Stimulated activated CD8-positive, alpha-beta memory T cell treated with anti-CD3 and anti-CD28 coated beads, Interleukin-15, amount 100 ng/mL, for 1 hour (primary cell): ENCODE data around the gene CLCC1.
A peak's percentile ranks its signal among the peaks of the same experiment; 100 is the strongest.
"Not testable (repeated sequence)": the region's sequence is repeated elsewhere in the genome, so short reads cannot be mapped to it uniquely, and the experiment has no call there.

Source experiments
- DNase-seq: peaks from one replicate; pipeline ENCODE4 v3.0.0-alpha.2; 2020; ENCODE audit warnings: low read depth

CLCC1 gene, protein sequence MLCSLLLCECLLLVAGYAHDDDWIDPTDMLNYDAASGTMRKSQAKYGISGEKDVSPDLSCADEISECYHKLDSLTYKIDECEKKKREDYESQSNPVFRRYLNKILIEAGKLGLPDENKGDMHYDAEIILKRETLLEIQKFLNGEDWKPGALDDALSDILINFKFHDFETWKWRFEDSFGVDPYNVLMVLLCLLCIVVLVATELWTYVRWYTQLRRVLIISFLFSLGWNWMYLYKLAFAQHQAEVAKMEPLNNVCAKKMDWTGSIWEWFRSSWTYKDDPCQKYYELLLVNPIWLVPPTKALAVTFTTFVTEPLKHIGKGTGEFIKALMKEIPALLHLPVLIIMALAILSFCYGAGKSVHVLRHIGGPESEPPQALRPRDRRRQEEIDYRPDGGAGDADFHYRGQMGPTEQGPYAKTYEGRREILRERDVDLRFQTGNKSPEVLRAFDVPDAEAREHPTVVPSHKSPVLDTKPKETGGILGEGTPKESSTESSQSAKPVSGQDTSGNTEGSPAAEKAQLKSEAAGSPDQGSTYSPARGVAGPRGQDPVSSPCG

DNA sequence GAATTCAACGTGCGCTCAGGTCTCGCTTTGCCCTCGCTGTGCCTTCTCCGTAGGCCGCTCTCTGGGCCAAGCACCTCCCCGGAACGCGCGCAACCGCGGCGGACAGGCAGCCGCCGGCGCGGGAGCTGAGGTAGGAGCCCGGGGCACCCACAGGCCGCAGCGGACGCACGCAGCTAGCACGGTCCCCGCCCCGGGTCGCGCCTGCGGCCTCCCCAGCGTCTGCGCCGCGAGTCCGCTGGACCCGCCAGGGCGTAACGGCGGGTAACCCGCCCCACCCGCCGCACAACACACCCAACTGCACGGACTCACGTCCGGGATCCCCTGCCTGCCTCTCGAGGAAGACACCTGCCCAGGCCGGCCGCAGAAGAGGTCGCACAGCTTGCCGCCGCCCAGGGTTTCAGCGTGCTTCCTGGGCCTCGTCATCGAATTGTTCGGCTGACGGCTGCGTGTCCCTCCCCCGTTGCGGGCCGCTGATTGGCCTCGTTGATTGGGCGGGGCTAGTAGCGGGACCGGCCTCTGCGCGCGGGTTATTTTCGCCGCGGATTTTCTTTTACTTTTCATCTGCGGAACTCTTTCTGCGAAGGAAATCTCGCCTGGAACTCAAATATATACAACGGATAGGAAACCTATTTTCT, at the start of gene CLCC1:
CLCC1 (minus strand) TSS at position 433 of the 635 bp plus-strand sequence. CDS start 13,047 bp downstream, outside the sequence.
- DNase-seq: peak; percentile 82

DNA sequence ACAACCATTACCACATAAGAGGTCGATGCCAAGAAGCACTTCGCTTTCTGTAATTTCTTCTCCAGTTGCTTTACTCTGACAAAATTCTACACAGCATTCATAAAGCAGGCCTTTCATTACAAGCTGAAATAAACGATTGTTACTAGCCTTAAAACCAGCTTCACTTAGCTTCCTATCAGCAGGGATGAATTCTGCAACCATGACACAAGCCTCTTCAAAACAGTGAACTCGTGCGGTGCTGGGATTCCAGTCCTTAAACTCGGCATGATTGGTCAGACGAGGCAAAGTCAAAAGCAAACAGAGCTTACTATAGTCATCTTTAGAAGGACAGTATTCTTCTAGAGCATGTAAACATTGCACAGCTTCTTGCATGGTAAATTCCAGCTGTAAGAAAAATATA, 48.1 kb upstream of the CLCC1 start:
- no peak for DNase-seq

DNA sequence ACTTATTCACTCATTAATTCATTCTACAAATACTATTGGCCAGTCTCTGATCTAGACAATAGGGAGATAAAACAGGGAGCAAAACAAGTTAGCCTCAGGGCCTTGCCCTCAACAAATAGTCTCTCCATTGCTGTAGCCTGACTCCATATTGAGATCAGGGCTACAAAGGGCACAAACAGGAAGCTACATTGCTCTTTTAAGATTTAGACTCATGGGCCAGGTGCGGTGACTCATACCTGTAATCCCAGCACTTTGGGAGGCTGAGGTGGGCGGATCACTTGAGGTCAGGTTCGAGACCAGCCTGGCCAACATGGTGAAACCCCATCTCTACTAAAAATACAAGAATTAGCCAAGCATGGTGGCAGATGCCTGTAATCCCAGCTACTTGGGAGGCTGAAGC, 33.3 kb upstream of the CLCC1 start:
- DNase-seq: not testable (repeated sequence)

DNA sequence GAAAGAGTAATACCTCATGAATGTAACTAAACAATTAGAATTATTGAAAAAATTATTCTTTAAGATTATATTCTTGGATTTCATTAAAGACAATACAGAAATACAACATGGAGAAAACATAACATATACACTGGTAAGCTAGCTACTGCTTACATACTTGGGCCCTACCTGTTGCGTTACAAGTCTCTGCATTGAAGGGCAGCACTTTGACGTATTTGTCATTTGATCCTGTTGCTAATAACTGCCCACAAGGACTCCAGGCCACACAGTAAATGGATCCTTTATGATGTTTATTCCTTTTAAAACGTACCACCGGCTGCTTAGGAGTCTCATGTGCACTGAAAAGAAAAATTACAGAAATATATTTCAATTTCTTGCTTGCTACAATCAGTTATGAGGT, 19.8 kb upstream of the CLCC1 start:
- DNase-seq: no peak

DNA sequence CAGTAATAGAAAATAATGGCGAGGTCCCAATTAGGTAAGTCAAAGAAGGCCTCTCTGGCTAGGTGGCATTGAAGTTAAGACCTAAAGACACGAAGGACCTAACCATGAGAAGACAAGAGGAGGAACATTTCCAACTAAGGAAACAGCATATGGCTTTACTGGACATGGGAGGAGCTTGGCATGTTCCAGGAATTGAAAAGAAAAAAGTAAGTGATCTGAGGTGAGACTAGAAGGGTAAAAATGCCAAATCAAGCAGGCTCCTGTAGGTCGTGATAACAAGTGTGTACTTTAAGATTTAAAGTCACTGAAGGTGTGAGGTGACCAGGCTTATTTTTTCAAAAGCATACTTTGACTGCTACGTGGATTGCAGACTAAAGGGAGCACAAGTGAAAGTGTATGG, 13.4 kb upstream of the CLCC1 start:
- no peak for DNase-seq

DNA sequence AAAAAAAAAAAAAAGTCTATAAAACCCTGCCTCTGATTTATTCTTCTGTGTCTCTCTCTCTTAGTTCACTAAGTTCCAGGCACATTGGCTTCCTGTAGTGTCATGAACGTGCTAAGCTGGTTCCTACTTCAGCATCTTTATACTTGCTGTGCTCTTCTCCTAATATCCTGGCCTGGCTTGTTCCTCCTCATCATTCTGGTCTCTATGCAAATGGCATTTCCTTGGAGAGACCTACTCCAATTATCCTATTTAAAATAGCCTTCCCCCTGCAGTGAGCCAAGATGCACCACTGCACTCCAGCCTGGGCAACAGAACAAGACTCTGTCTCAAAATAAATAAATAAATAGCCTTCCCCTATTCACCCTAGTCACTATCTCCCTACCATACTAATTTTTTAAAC, 9.7 kb upstream of the CLCC1 start:
- DNase-seq: no peak

DNA sequence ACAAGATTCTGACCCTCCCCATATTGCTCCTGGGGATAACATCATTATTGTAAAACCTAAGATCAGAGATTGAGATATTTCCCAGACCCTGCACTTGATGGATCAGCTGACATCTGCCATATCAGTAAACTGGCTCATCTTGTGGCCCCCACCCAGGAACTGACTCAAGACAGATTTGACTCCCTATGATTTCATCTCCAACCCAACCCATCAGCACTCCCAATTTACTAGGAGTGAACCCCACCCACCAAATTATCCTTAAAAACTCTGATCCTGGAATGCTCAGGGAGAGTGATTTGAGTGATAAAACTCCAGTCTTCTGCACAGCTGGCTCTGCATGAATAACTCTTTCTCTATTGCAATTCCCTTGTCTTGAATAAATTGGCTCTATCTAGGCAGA, 6.1 kb upstream of the CLCC1 start:
- no peak for DNase-seq

DNA sequence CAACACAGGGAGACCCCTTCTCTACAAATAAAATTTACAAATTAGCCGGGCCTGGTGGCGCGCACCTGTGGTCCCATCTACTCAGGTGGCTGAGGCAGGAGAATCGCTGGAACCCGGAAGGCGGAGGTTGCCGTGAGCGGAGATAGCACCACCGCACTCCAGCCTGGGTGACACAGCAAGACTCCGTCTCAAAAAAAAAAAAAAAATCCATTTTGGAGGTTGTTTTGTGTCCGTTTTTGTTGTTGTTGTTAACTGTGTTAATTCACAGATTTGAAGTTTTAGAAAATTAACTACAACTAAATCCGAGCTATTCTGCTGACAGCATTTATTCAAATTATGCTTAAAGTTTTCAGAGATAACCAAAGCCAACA, 618 bp downstream of the CLCC1 start:
- peak; percentile 5 for DNase-seq

DNA sequence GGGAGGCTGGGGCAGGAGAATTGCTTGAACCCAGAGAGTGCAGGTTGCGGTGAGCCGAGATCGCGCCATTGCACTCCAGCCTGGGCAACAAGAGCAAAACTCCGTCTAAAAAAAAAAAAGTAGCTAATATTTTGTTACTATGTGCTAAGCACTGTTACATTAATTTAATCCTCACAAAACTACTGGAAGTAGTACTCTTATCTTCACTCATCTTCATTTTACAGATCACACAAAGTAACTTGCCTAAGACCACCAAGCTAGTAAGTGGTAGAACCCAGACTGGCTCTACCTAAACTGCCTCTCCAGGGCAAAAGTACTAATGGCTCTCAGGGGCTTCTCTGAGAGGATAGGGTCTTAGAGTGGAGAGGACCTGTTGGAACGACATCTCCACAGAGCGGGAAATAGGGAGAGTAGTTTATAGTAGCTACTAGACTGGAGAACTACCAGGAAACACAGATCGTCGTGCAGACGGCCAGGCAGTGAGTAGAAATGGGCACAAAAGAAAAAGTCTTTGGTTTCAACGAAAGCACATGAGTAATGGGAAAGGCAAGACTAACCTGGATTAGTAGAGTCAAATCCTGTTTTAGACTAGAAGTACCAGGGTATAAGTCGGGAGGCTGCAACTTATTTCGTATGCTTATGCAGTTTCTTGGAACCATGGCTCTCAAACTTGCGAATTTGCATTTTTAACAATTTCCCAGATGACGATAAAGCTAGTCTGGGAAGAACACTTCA, 1.4 kb downstream of the CLCC1 start:
- no peak for DNase-seq

DNA sequence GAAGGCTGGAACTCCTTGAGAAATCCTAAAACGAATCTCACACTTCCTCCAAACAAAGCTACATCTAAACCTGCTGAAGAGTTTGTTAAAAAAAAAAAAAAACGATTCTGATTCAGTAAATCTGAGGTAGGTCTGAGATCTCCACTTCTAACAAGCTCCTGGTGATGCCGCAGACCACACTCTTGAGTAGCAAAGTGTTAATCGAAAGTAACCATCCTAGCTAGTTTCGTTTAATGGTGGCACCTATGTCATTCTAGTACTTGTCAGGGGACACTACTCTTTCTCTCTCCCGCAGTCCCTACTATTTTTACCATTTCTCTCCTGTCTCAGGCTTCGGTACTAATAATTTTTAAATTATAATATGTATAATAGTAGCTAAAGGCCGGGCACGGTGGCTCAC, 2.1 kb downstream of the CLCC1 start:
- no peak for DNase-seq

DNA sequence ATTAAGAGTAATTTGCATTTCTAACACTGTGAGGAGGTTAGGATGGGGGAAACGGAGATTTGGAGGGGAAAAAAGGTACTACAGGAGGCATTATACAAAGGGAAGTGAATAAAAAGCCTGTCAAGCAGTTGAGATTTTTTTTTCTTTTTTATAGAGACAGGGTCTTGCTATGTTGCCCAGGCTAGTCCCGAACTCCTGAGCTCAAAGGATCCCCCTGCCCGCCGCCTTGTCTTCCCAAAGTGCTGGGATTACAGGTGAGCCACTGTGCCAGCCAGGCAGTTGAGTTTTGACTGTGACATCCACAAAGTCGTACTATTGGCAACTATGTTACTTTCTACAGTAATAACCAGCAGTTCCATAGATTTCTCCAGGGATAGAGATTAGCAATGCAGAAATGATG, 2.6 kb downstream of the CLCC1 start:
- no peak for DNase-seq

DNA sequence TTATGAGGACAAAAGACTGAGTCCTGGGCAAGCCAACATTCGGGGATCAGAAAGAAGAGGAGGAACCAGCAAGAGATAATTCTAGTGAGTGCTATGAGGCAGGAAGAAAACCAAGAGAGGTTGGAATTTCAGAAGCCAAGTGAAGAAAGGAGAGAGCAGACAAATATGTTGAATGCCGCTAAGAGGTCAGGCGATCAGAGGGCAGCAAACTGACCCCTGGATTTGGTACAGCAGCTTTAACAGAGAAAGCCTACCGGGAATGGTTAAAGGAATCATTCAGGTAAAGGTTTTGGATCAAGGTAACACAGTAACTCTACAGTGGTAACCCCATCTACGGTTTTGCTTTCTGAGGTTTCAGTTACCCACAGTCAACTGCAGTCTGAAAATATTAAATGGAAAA, 5.4 kb downstream of the CLCC1 start:
- no peak for DNase-seq

DNA sequence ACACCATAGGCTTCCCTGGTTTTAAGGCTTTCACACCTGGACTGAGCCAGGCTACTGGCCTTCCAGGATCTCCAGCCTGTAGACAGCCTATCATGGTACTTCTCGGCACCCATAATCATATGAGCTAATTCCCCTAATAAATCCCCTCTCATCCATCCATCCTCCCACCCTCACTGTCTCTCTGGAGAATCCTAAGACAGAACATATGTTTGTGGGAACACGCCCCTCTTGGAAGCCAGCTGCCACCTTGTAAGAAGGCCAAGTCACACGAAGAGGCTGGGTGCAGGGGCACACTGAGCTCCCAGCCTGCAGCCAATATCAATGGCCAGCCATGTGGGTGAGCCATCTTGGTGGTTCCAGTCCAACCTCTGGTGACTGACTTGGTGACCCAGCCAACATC, 7.4 kb downstream of the CLCC1 start:
- no peak for DNase-seq

DNA sequence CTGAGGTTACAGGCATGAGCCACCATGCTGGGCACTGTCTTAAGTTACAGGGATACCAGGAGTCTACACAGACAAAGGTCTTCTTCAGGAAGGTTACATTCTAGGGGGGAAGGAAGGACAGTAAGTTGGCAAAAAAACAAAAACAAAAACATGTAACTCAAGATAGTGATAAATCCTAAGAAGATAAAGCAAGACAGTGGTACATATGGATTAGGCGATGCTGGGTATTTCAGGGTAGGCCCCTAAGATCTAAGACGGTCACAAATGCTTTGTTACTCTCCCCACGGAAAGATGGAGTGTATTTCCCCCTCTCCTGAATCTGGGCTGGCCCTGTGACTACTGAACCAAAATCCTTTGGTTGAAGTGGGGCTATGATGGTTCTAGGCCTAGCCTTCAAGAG, 8.2 kb downstream of the CLCC1 start:
- no peak for DNase-seq

DNA sequence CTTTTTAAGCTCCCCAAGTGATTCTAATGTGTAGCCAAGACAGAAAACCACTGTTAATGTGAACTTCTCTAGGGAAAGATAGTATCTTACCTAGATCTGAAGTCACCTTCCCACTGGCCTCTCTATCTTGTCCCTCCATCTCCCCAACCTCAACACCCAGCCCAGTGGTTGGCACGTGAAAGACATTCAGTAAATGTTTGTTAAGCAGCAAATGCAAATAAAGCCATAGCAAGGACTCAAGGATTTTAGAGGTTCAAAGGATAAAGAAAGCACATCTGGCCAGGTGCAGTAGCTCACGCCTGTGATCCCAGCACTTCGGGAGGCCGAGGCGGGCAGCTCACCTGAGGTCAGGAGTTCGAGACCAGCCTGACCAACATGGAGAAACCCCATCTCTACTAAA, 9.8 kb downstream of the CLCC1 start:
- no peak for DNase-seq

DNA sequence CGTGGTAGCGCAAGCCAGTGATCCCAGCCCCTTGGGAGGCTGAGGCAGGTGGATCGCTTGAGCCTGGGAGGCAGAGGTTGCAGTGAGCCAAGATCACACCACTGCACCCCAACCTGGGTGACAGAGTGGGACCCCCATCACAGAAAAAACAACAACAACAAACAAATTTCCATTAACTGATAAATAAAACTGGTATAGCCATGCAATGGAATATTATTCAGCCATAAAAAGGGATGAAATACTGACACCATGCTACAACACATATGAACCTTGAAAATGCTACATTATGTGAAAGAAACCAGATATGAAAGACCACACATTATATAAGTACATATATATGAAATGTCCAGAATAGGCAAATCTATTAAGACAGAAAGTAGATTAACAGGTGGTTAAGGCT, 12.0 kb downstream of the CLCC1 start:
- no peak for DNase-seq

DNA sequence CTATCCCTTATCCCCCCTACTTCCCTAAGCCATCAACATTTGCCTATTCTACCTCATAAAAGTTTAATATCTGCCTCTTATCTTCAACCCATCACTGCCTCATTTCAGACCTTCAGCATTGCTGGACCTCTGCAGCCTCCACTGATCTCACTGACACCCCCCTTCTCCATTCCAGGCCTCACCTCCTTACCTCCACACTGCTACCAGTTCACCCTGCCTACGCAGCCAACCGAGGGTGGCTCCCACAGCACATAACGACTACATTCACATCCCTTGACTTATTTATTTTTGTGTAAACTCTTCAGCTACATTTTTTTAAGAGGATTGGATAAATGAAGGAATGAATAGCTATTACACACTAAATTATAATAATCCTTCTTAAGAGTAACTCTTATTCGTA, 14.2 kb downstream of the CLCC1 start:
- DNase-seq: no peak

DNA sequence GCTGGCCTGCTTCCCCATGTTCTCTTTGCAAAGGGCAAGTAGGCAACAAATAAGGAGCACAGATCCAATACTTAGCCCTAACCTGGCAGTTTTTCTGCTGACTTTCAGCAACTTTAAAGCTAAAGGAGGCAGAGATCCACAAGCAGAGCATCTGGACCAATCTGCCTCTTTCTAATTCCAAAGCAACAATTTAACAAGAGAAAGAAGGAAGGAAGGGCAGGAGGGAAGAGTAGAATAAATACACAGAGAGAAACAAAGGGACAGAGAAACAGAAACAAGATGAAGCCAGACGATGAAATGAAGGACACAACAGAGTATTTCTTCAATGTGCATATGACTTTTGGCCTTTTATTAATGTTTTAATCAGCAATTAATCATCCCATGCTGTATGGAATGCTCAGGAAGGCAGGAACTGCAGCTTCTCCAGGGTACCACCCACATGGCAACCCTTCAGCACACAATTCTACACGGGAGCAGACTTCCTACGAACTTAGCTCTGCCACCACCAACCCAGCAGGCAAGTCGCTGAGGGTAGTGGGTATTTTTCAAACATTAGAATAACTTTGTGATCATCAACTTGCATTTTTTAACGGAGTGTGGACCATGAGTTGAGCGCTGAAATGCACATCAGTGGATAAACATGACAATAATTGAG, 15.3 kb downstream of the CLCC1 start:
- DNase-seq: no peak

DNA sequence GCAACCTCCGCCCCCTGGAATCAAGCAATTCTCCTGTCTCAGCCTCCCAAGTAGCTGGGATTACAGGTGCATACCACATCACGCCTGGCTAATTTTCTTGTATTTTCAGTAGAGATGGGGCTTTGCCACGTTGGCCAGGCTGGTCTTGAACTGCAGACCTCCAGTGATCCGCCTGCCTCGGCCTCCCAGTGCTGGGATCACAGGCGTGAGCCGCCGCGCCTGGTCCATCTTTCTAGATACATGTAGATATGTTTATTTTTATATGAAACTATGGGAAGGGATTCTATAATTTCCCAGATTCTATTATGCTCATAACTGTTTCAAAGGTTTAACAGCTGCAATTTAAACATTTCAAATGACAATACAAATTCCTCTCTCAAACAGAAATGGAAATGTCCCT, 27.1 kb downstream of the CLCC1 start:
- DNase-seq: no peak

DNA sequence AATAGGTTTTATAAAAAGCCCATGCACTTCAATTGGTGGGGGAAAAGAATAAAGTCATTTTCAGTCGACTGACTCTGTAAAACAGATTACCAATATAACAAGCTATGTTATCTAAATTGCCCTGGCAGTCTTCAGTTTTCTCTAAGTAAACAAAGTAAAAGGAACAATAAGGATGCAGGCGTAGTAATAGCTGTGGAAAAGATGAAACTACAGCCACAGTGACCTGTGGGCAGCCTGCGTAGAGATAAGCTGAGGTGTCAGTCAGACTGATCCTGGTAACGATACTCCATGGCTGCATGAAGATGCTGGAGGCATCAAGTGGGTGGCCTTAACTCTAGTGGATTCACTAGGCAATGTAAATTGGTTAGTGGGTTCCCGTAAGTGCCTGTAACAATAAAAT, 29.3 kb downstream of the CLCC1 start:
- DNase-seq: no peak

DNA sequence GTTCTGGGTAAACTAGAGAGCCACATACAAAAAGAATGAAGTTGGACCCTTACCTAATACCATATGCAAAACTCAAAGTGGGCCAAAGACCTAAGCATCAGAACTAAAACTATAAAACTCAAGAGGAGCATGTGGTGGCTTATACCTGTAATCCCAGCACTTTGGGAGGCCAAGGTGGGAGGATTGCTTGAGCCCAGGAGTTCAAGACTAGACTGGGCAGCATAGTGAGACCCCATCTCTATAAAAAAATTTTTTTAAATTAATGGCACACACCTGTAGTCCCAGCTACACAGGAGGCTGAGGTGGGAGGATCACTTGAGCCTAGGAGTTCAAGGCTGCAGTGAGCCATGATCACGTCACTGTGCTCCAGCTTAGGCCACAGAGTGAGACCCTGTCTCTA, 35.7 kb downstream of the CLCC1 start:
- not testable (repeated sequence) for DNase-seq

DNA sequence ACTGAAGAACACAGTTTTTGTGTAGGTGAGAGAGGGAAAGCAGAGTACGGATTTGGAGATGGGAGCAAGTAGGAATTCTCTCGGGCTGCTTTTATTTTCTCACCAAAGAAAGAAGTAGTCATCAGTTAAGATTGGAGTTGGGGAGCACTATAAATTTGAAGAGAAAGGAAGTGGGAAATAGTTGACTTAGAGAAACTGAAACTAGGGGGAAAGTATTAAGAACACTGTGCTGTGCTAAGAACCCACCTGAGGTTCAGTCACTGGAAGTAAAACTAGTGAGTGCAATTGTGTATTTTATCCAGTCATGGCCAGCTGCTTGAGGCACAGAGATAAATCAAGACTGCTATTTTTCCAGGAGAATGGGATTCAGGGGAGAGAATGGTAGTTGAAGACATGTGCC, 37.4 kb downstream of the CLCC1 start:
- DNase-seq: no peak
